ENCODE measurements around the gene LIX1.

LIX1 gene

DNA sequence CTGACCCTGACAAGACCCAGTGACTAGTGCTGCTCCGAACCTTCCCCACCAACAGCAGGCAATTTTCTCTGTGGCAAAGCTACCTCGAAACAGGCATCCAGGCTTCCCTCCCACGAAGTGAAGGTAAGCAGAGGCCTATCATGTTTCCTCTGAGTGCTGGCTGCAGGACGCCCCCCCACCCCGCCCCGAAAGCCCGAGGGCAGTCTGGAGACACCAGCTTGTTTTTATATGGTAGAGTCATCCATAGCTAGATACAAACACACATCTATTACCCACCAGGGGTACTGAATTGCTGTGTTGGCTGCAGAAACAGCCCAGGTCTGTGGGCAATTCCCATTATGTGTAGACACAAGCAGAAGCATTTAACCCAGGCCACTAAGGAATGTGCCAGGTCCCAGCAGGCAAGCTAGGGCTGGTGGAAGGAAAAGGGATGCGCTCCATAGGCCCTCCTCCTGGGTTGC is 40.4 kb downstream of the LIX1 start:
- no peaks in the 10 kb centered on the region for H3K9me3 Mint-ChIP-seq
- H3K27ac Mint-ChIP-seq = no peak overlapping the region
- H3K36me3 Mint-ChIP-seq (ENCODE audit: low read depth) = no peaks in the 10 kb centered on the region
- DNase-seq (no peak), ATAC-seq (no peak)
- no peak overlapping the region for H3K4me3 Mint-ChIP-seq
- peaks cover 2% of the 10 kb centered on the region for H3K27me3 Mint-ChIP-seq
- H3K4me1 Mint-ChIP-seq = no peaks in the 10 kb centered on the region

GRCh38 chr5:97101189-97101910 is 41.1 kb downstream of the LIX1 start:
- Mint-ChIP-seq H3K27me3 (peaks cover 2% of the 10 kb centered on the region), H3K27ac (no peak overlapping the region), H3K36me3 (ENCODE audit: low read depth) (no peaks in the 10 kb centered on the region), H3K4me1 (no peaks in the 10 kb centered on the region), H3K4me3 (no peak overlapping the region), H3K9me3 (no peaks in the 10 kb centered on the region)
- ATAC-seq (no peak), DNase-seq (no peak)

- no peak overlapping the region for H3K27ac Mint-ChIP-seq
- no peak overlapping the region for H3K4me3 Mint-ChIP-seq
- no peaks in the 10 kb centered on the region for H3K36me3 Mint-ChIP-seq (ENCODE audit: low read depth)
- DNase-seq (no peak), ATAC-seq (no peak)
- H3K9me3 Mint-ChIP-seq = no peaks in the 10 kb centered on the region
- peaks cover 2% of the 10 kb centered on the region for H3K27me3 Mint-ChIP-seq
- H3K4me1 Mint-ChIP-seq = peaks cover 6% of the 10 kb centered on the region
Observed at GRCh38 chr5:97100476-97100875, 41.9 kb downstream of the LIX1 start.

DNA sequence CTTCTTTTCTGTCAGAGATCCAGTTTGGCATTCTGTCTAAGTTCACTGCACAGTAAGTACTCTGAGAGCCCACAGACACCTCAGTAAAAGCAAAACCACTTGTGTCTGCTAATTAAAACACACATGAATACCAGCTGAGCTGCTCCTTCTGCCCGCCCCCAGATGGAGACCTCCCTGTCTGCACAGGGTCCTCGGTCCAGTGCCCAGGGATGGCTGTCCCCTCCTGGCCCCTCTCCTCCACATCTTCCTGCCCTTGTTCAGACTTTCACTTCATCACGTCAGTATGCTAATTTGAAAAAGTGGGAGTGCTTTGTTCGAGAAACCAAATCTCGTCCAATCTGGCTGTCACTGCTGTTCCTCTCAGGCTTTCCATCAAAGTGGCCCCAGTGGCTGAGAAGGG is 43.5 kb downstream of the LIX1 start:
- H3K27me3 Mint-ChIP-seq = peaks cover 2% of the 10 kb centered on the region
- H3K36me3 Mint-ChIP-seq (ENCODE audit: low read depth) = no peaks in the 10 kb centered on the region
- no peaks in the 10 kb centered on the region for H3K9me3 Mint-ChIP-seq
- DNase-seq (no peak), ATAC-seq (no peak)
- H3K4me3 Mint-ChIP-seq = no peak overlapping the region
- no peak overlapping the region for H3K27ac Mint-ChIP-seq
- peaks cover 16% of the 10 kb centered on the region for H3K4me1 Mint-ChIP-seq

DNA sequence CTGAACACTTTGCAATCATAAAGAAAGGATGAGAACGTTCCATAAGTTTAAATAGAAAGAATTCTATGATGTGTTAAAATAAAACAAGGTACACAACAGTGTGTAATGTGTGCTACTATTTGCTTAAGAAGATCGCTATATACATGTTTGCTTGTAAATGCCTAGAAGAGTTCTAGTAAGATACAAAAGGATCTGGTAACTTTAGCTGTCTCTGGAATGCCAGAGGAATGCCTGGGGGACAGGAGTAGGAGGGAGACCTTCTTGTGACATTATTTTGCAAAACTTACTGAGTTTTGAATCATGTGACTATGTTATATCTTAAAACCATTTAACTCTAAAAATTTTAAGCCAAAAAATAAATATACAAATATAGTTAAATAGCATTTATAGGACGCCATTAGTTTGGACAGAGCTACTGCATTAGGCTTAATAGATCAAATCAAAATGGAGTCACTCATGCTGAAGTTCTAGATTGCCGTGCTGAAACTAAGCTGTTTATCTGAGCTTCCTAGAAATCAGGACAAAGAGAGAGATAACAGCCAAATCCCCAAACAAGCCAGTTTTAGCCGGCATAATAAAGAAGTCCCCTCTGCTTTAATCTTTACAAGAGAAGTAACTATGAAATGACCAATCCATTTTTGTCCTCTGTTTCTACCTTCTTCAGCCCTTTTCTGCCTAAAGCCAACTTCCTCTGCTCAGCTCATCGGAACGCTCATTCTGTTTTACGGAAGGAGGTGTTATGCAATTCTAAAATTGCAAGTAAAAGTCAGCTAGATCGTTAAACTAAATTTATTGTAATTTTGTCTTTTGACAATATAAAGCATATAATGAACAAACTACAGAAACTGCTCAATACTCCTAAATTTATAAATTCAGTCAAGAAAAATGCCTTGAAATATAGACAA is 44.8 kb downstream of the LIX1 start:
- no peaks in the 10 kb centered on the region for H3K9me3 Mint-ChIP-seq
- ATAC-seq = no peak
- H3K27ac Mint-ChIP-seq = no peak overlapping the region
- H3K4me3 Mint-ChIP-seq = no peak overlapping the region
- H3K4me1 Mint-ChIP-seq = peaks cover 16% of the 10 kb centered on the region
- H3K27me3 Mint-ChIP-seq = peaks cover 2% of the 10 kb centered on the region
- no peaks in the 10 kb centered on the region for H3K36me3 Mint-ChIP-seq (ENCODE audit: low read depth)
- no peak for DNase-seq

DNA sequence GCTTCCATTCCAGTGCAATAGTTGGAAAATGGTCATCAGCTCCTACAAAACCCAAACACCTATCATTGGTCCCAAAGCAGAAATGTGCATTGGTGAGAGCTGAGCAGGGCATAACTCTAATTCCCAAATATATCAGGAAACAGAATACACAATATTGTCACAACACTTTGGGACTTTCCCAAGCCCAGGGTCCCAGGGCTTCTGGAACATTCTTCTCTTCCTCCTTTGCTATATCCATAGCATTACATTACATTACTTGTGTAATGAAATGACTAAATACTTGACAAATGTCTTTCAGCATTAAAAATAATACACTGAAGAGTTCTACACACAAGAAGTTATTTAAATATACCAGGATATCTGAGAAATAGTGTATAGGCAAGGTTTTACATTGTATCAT is 45.6 kb downstream of the LIX1 start:
- Mint-ChIP-seq H3K36me3 (ENCODE audit: low read depth) (no peaks in the 10 kb centered on the region), H3K27ac (no peak overlapping the region), H3K4me3 (no peak overlapping the region), H3K27me3 (peaks cover 4% of the 10 kb centered on the region), H3K4me1 (peaks cover 16% of the 10 kb centered on the region), H3K9me3 (no peaks in the 10 kb centered on the region)
- ATAC-seq (no peak), DNase-seq (no peak)

DNA sequence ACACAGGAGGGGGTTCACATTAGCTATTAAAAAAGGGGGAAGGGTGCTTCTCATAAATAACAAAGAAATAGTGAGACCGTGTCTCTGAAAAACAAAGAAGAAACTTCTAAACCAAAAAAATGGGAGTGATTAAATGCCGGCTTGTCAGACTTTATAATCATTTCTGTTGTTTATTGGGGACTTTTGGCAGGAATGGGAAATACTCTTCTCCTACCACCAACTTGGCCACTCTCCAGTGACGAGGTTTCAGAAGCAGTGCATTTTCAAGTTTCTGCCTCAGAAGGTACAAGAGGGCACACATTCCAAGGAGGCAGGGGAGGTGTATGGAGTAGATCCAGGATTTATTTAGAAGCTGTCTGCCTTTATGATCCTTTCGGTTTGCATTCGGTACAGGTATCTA is 46.2 kb downstream of the LIX1 start:
- peaks cover 16% of the 10 kb centered on the region for H3K4me1 Mint-ChIP-seq
- no peak overlapping the region for H3K27ac Mint-ChIP-seq
- DNase-seq (no peak), ATAC-seq (no peak)
- no peaks in the 10 kb centered on the region for H3K36me3 Mint-ChIP-seq (ENCODE audit: low read depth)
- H3K4me3 Mint-ChIP-seq = no peak overlapping the region
- peaks cover 4% of the 10 kb centered on the region for H3K27me3 Mint-ChIP-seq
- H3K9me3 Mint-ChIP-seq = no peaks in the 10 kb centered on the region

DNA sequence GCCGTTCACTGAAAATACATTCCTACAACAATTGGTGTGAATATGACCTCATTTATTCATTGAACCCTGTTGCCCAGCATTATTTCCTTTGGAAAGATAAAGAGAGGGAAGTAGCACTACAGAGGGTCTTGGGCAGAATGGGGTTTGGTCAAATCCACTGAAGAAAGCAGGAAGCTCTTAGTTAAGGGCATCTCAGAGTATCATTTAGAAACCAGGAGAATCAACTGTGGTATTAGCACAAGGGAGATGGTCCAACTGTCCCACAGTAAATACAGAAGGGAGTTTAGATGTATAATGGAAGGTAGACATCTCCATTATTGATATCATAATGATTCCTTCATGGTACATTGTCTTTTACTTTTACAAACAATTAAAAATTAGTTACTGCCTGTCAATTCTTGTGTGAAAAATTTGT is 47.1 kb downstream of the LIX1 start:
- Mint-ChIP-seq H3K27me3 (peaks cover 4% of the 10 kb centered on the region), H3K4me3 (no peak overlapping the region), H3K36me3 (ENCODE audit: low read depth) (no peaks in the 10 kb centered on the region), H3K9me3 (no peaks in the 10 kb centered on the region), H3K27ac (no peak overlapping the region), H3K4me1 (peaks cover 16% of the 10 kb centered on the region)
- DNase-seq (no peak), ATAC-seq (peak; percentile 50)

DNA sequence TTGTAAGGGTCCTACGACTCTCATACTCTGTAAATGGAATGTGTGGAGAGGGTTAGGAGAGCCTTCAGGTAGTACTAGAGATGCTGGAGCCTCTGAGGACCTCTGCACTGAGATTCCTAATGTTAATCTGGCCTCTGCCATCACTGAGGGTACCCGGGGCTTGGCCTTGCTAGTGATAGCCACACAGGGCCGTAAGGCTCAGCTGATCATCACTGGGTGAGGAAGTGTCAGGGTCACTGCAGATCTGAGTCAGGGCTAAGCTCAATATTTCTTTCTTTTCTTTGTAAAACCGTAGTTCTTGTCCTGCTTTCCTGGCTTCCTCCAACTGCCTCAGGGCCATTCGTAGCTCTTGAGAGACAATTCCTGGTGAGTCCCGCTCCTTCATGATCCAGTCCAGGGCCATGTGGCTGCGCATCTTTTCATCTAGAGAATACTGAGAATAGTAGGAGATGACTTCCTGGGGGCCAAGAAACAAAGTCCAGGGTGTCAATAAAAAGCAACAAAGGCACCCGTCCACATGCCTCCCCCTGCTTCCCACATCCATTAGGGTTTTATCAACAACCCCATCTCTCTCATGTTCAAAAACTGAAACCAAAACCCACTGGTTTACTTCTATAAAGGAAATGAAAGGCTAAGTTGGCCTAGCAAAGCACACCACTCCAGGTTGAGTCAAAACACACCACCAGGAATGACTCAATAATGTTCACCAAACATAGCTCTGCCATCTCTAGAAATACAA is 47.7 kb downstream of the LIX1 start:
- no peak overlapping the region for H3K27ac Mint-ChIP-seq
- peak; percentile 19 for DNase-seq
- no peaks in the 10 kb centered on the region for H3K9me3 Mint-ChIP-seq
- peaks cover 16% of the 10 kb centered on the region for H3K4me1 Mint-ChIP-seq
- peak; percentile 98 for ATAC-seq
- no peaks in the 10 kb centered on the region for H3K36me3 Mint-ChIP-seq (ENCODE audit: low read depth)
- H3K4me3 Mint-ChIP-seq = no peak overlapping the region
- H3K27me3 Mint-ChIP-seq = peaks cover 4% of the 10 kb centered on the region

DNA sequence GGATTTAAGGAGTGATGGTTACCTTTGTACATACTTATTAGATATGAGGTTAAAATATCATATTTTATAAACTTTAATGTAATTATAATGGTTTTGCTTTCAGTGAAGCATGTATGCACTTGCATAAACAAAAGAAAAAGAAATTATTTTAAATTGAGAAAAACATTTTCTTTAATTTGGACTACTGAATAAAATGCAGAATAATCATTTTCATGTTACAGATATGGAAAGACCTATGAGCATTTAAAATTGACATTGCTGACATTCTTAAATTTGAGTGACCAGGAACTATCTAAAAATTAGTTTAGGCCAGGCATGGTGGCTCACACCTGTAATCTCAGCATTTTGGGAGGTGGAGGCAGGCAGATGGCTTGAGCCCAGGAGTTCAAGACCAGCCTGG is 49.2 kb downstream of the LIX1 start:
- Mint-ChIP-seq H3K36me3 (ENCODE audit: low read depth) (no peaks in the 10 kb centered on the region), H3K9me3 (no peaks in the 10 kb centered on the region), H3K27me3 (peaks cover 4% of the 10 kb centered on the region), H3K27ac (no peak overlapping the region), H3K4me1 (peaks cover 16% of the 10 kb centered on the region), H3K4me3 (no peak overlapping the region)
- DNase-seq = no peak
- no peak for ATAC-seq

DNA sequence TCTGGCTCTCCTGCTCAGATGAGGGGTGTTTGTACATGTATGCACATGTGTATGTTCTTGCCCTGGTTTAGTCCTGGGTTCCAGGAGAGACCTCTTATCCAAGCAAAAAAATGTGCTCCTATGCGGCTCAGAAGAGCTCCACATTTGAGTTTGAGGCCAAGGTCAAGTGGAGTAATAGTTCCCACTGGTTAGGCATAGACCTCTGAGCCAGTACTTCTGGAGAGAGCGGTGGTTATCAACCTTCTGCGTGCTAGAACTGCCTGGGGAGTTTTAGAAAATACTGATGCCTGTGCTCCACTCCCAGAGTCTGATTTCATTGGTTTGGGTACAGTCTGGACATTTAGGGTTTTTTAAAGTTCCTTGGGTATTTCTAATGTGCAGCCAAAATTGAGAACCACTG is 51.5 kb downstream of the LIX1 start:
- H3K27ac Mint-ChIP-seq = no peak overlapping the region
- no peaks in the 10 kb centered on the region for H3K9me3 Mint-ChIP-seq
- H3K27me3 Mint-ChIP-seq = peaks cover 2% of the 10 kb centered on the region
- no peak for ATAC-seq
- peaks cover 14% of the 10 kb centered on the region for H3K4me1 Mint-ChIP-seq
- no peak for DNase-seq
- no peaks in the 10 kb centered on the region for H3K36me3 Mint-ChIP-seq (ENCODE audit: low read depth)
- H3K4me3 Mint-ChIP-seq = no peak overlapping the region

DNA sequence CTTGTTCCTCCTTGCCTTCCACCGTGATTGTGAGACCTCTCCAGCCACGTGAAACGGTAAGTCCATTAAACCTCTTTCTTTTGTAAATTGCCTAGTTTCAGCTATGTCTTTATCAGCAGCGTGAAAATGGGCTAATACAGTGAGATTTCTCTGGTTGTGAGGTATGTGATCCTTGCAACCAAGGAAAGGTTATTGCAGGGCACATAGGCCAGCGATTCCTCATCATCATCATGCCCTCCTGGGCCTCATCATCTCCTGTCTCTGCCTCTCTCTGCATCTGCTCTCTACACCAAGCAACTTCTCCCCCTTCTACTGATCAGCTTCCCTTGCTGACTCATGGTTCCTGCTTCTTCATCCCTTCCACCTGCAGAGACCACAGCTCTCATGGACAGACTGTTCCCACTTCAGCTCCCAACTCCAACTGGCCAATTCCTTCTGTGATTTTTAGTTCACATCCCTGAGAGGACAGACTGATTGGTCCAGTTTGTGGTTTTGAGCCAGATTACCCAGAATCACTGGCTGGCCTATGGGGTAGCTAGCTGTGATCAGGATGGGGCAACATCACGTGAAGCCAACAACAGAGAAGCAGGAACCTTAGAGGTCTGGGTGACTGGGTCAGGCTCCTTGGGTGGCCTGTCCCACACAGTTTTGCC is 53.1 kb downstream of the LIX1 start:
- Mint-ChIP-seq H3K27me3 (peaks cover 2% of the 10 kb centered on the region), H3K4me3 (no peak overlapping the region), H3K36me3 (ENCODE audit: low read depth) (peaks cover 3% of the 10 kb centered on the region), H3K9me3 (peaks cover 3% of the 10 kb centered on the region), H3K4me1 (no peaks in the 10 kb centered on the region), H3K27ac (no peak overlapping the region)
- DNase-seq (no peak), ATAC-seq (no peak)

DNA sequence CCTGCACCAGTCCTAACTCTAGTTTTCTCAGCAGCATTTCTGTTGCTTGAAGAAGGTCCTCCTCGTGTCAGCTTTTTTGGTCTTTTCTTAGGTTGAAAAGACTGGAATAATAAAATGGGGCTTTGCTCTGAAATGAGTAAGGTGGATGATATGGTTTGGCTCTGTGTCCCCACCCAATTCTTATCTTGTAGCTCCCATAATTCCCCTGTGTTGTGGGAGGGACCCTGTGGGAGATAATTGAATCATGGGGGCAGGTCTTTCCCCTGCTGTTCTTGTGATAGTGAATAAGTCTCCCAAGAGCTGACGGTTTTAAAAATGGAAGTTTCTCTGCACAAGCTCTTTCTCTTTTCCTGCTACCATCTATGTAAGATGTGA is 53.6 kb downstream of the LIX1 start:
- ATAC-seq (no peak), DNase-seq (no peak)
- Mint-ChIP-seq H3K9me3 (peaks cover 3% of the 10 kb centered on the region), H3K4me3 (no peak overlapping the region), H3K36me3 (ENCODE audit: low read depth) (peaks cover 3% of the 10 kb centered on the region), H3K27me3 (peaks cover 2% of the 10 kb centered on the region), H3K27ac (no peak overlapping the region), H3K4me1 (no peaks in the 10 kb centered on the region)

GRCh38 chr5:97087138-97087537 is 55.3 kb downstream of the LIX1 start:
- DNase-seq (no peak), ATAC-seq (no peak)
- no peak overlapping the region for H3K4me3 Mint-ChIP-seq
- peaks cover 3% of the 10 kb centered on the region for H3K9me3 Mint-ChIP-seq
- no peak overlapping the region for H3K27ac Mint-ChIP-seq
- peaks cover 3% of the 10 kb centered on the region for H3K36me3 Mint-ChIP-seq (ENCODE audit: low read depth)
- peaks cover 2% of the 10 kb centered on the region for H3K27me3 Mint-ChIP-seq
- H3K4me1 Mint-ChIP-seq = peaks cover 3% of the 10 kb centered on the region

Data from activated naive CD8-positive, alpha-beta T cell treated with anti-CD3 and anti-CD28 coated beads, Interleukin-2, amount 50 U/mL, for 24 hours (primary cell).